Medulla oblongata (tissue), 1 donor: Measurements from ENCODE around the gene OTUB1.
"Not testable (repeated sequence)": the region's sequence is repeated elsewhere in the genome, so short reads cannot be mapped to it uniquely, and the experiment has no call there.

Source experiments
- DNase-seq: peaks from one replicate; pipeline ENCODE4 v3.0.0-alpha.2; 2015; ENCODE audit errors: extremely low spot score

The OTUB1 gene

DNA sequence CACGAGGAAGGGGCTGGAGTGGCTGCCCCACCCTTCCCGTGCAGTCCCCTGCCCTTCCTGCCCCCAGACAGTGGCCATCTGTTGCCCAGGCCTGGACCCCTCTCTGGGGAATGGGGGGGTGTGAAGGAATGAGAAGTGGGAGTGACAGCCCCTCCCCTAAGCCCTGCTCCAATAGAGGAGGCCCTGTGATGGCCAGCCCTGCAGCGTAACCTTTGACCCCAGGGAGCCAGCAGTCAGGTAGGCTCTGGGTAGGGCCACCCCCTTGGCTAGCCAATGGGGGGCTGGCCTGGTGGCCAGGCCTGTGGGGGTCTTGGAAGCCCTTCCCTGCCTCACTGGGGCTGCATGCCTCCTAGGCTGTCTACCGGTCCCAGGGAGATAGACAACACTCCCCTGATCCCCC is 56.1 kb downstream of the OTUB1 start:
- DNase-seq, result no peak

- no peak for DNase-seq
Observed at GRCh38 chr11:64043545-64043944, 57.3 kb downstream of the OTUB1 start.

GRCh38 chr11:64044730-64045393 is 58.6 kb downstream of the OTUB1 start:
- DNase-seq, result peak; percentile 81

DNA sequence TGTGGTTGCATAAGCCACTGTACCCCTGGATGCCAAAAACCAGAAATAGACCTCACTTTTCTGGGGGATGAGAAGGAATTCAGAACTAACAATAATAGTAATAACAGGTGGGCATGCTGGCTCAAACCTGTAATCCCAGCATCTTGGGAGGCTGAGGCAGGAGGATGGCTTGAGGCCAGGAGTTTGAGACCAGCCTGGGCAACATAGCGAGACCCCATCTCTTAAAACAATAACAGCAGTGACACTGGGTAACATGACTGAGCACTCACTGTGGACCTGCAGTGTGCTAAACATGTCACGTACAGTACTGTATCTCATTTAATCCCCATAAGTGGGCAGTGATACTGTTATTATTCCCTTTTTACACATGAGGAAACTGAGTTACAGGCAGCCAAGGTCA is 59.5 kb downstream of the OTUB1 start:
- no peak for DNase-seq

GRCh38 chr11:64047373-64047772 is 61.1 kb downstream of the OTUB1 start:
- DNase-seq, result not testable (repeated sequence)
